Mucosa of gallbladder (tissue), 1 donor: ENCODE measurements around the gene RXRA. TPM values are rescaled to one million over a fixed set of nuclear protein-coding genes. Genes with fewer than 3 reads are reported as not detected.

ENCODE experiments used
- DNase-seq: peaks from one replicate; pipeline ENCODE4 v3.0.0-alpha.2; 2020; ENCODE audit warnings: low spot score
- total RNA-seq: library from RNA; stranded (reverse); gene quantifications from one replicate; pipeline ENCODE4 v1.2.1, GENCODE V29; 2021
- donor health status: DM: no; HTN: no; CAD: no.

Gene RXRA
- total RNA-seq, 1 donor from 2014 or later: 106 TPM

- DNase-seq: peak; percentile 86
Measured at GRCh38 chr9:134323741-134324358, 2.4 kb upstream of the RXRA start.

GRCh38 chr9:134324359-134325095 lies 1.7 kb upstream of the RXRA start:
- no peak for DNase-seq

DNA sequence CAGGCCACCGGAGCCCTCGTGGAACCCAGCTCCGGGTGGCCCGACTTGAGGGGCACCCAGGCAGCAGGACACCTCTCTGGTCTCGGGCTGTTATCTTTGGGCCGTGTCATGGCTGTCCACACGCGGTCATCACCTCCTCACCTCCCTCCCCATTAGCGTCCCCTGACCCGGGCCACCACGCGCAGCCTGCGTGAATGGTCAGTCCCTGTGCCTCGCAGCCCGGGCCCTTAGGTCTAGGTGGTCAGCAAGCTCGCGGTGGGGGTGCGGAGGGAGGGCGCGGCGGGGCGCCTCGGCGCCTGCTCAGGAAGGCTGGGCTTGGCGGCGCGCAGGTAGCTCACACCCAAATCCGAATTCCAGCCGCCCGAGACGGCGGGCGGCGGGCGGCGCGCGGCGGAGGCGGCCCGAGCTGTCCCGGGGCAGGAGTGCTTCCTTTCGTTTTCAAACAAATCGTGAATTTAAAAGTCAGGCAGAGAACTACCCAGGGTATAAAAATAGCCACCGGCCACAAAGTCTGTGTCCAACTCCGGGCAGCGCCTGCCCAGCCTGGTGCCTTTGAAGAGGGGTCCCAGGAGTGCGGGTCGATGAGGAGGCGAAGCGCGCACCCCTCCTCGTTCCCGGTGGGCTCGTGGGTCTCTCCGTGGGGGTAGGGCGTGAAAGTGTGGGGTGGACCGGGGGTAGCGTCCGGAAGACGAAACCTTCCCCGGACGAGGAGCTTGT lies 1.0 kb upstream of the RXRA start:
- DNase-seq: no peak

- no peak for DNase-seq
Measured at GRCh38 chr9:134326724-134327601, 708 bp downstream of the RXRA start.

- no peak for DNase-seq
Measured at GRCh38 chr9:134327671-134328231, 1.5 kb downstream of the RXRA start.

DNA sequence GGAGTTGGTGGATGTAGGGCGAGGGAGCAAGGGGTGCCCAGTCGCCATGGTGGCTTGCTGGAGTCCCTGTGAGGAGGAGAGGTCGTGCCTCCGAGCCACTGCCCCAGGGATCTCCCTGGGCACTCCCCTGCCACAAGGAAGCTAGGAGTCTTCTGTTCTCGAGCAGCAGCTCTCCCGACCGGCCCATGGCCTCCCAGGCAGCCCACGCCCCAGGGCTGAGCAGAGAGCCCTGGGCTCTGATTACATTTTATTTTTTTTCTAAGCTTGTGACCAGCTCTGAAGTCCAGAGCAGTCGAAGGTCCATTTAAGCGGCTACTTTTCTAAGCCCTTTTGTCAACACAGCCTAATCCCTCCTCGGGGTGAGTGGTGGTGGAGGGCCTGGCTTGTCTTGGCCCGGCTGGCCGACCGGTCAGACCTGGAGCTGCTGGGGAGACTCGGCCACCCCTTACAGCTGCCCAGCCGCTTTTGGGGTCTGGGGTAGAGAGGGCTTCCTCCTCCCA lies 2.1 kb downstream of the RXRA start:
- no peak for DNase-seq

GRCh38 chr9:134328841-134329575 lies 2.8 kb downstream of the RXRA start:
- no peak for DNase-seq

GRCh38 chr9:134329576-134329855 lies 3.3 kb downstream of the RXRA start:
- DNase-seq: no peak

DNA sequence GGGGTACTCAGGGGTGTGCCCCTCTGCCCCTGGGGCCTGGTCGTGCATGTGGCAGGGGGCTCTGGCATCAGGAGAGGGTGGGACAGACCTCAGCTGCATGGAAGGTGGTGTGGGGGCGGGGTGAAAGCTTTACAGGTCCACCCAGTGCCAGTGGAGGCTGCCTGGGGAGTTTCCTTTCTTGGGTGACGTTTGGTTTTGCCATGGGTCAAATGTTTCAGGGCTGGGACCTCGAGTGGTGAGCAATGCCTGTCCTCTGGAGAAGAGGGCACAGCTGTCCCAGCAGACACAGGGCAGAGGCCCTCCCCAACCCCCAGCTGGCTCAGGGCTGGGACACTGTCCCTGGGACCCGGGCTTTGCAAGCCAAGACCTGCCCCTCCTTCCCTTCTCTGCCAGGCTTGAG lies 3.6 kb downstream of the RXRA start:
- no peak for DNase-seq

DNA sequence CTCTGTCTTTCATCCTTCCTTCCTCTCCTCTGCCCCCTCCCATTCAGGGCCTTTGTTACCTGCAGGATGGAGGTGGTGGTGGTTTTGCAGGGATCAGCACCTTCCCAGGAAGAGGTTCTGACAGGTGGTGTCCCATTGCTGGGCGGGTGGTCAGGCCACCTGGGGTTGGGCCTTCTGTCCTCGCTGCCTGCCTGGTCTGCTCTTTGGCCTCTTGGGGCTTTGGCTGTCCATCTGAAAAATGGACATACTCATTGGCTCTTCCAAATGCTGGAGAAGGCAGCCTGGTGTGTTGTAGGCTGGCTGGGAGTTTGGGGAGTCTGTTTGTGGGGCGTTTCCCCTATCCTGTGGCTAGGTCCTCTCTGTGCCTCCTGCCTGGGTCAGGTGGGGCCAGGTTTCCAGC lies 4.3 kb downstream of the RXRA start:
- DNase-seq: no peak

DNA sequence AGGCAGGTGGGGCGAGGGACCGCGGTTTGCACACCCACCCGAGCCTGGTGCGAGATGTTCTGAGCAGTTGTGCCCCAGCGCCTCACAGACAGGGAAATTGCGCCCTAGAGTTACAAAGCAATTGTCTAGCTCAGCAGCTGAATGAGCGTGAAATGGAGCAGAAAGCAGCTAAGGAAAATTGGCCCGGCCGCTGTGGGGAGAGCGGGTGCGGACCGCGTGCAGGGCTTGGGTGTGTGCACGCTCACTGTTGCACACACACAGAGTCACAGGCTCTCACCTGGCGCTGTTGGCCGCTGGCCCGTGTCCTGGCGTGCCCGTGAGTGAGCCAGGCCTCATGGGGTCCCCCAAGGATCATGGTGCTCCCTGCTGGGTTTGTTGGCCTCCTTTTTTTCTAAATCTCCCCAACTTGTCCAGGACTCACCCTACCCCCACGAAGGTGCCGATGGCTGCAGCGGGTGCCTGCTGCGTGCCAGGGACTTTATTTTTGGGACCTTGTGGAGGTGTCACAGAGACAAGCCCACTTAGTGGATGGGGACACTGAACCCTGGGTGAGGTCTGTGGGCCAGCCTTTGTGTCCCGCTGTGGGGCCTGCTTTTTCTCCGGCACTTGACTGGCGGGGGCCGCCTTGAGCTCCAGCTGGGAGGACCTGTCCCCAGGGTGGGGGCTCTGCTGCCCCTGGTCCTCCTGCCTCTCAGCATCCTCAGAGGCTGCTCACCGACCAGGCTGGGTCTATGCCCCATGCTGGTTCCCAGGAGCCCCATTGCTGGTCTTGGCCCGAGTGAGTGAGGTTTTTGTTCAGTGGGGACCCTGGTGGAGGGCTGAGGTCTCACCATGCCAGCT lies 5.2 kb downstream of the RXRA start:
- no peak for DNase-seq

DNA sequence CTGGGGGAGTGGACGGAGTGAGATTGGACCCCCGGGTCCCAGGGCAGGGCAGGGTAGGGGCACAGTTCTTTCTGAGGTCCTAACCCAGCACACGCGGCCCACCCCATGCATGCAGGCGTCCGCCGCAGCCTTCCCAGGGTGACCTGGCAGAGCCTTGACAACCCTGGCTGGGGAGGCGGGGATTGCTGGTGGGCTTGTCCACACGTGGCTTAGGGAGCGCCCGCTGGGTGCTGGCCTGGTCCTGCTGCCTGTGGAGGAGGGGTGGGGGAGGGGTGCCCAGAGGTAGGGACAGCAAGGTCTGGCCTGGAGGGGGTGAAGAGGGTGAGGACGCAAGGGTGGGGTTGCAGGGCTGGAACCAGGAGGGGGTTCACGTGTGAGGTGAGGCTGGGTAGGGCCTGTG lies 6.0 kb downstream of the RXRA start:
- DNase-seq: no peak

- DNase-seq: no peak
Measured at GRCh38 chr9:134332841-134333233, 6.6 kb downstream of the RXRA start.

DNA sequence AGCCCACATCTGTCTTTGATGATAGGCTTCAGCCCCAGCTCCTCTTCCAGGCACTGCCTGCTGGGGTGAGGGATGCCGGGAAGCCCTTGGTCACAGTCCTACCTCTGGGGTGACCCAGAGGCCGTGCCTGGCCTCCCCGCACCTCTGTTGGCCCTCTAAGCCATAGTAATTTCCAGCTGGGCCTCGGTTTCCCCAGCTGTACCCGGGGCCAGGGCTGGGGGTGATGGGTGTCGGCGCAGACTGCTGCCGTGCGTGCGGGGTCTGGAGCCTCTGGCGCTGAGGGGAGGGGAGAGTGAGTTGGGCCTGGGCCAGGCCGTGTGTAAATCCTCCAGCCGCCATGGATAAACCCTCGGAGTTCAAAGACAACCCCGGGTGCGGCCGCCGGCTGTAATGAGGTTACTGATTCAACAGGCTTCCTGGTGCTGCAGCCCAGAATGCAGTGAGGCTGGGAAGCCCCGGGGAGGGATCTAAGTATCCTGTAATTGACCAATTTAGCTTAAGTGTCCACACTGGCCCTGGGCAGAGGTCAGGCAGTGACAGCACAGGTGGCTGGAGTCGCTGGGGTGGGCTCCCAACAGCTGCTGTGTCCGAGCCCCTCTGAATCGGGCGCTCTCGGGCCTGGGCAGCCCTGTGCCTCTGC lies 7.1 kb downstream of the RXRA start:
- DNase-seq: no peak

- DNase-seq: no peak
Measured at GRCh38 chr9:134333874-134334581, 7.8 kb downstream of the RXRA start.

GRCh38 chr9:134335061-134335460 lies 8.8 kb downstream of the RXRA start:
- no peak for DNase-seq

DNA sequence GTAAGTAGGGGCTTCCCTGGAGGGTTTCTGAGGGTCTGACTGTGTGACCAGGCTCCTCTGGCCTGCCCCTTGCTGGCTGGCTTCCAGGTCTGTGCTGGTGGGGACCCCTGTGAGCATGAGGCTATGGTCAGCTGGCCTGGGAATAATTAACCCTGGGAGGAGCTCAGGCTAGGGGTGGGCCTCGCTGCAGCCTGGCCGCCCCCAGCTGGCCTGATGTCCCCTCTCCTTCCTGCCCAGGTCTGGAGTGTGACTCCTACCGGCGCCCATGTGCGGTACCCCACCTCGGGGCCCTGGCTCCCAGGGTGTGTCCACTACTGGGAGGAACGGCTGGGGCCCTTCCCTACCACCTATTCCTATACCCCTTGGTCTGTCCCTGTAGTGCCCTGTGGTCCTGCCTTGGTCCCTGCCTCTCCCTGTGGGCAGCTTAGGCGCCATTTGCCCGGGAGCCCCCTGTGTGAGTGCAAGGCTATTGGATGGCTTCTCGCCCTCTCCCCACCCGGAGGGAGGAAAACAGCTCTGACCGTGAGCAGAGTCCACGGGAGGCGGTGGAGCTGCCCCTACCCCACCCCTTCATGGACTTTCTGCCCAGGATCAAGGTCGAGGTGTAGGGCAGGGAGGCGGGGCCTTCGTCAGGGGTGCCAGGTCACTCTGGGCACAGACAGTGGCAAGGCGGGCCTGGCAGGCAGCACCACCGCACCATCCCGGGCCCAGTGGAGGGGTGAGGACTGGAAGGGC lies 9.4 kb downstream of the RXRA start:
- no peak for DNase-seq

GRCh38 chr9:134336228-134336627 lies 10.0 kb downstream of the RXRA start:
- DNase-seq: no peak
